Upper lobe of right lung (tissue), 1 donor: ENCODE measurements around the gene PIP5K1C. TPM values are rescaled to one million over a fixed set of nuclear protein-coding genes. Genes with fewer than 3 reads are reported as not detected.
"Not testable (repeated sequence)": the region's sequence is repeated elsewhere in the genome, so short reads cannot be mapped to it uniquely, and the experiment has no call there.

Source experiments
- ATAC-seq: fragments of 200-7000 bp; cut with Tn5 transposase; one replicate; pipeline ENCODE4 v1.9.1; 2020; ENCODE audit warnings: mild to moderate bottlenecking, moderate library complexity
- DNase-seq: peaks from one replicate; pipeline ENCODE4 v3.0.0-alpha.2; 2020
- H3K27ac ChIP-seq: fragments of 200-600 bp; one replicate; pipeline ENCODE4 v1.8.0; 2022
- H3K27me3 ChIP-seq: fragments of 200-600 bp; one replicate; pipeline ENCODE4 v1.8.0; 2022; ENCODE audit warnings: mild to moderate bottlenecking
- H3K36me3 ChIP-seq: fragments of 200-600 bp; one replicate; pipeline ENCODE4 v1.8.0; 2022
- H3K4me1 ChIP-seq: fragments of 200-600 bp; one replicate; pipeline ENCODE4 v1.8.0; 2022
- H3K4me3 ChIP-seq: fragments of 200-600 bp; one replicate; pipeline ENCODE4 v1.8.0; 2022; ENCODE audit warnings: mild to moderate bottlenecking
- H3K9me3 ChIP-seq: fragments of 200-600 bp; one replicate; pipeline ENCODE4 v1.8.0; 2022
- intact Hi-C: fragments of 100-400 bp; cut with DNase I; formaldehyde crosslinking; loops from one replicate; pipeline ENCODE4 v1.11.0; 2022
- total RNA-seq: library from RNA; stranded (reverse); fragmentation: NEBNext Ultra II Directional; extraction: Animal tissue kit (Norgen Biotek cat#: 25700); gene quantifications from one replicate; pipeline ENCODE4 v1.2.1, GENCODE V29; 2021
- TF ChIP-seq, protein P1 (sequence below): fragments of 200-600 bp; IDR thresholded peaks from one replicate; pipeline ENCODE4 v1.8.0; 2022; ENCODE audit warnings: antibody characterized with exemption
- donor health status: DM: no; HTN: yes; CAD: no; lungs with severe emphysema.

PIP5K1C gene
- total RNA-seq, 1 donor from 2014 or later, result 42.1 TPM

DNA sequence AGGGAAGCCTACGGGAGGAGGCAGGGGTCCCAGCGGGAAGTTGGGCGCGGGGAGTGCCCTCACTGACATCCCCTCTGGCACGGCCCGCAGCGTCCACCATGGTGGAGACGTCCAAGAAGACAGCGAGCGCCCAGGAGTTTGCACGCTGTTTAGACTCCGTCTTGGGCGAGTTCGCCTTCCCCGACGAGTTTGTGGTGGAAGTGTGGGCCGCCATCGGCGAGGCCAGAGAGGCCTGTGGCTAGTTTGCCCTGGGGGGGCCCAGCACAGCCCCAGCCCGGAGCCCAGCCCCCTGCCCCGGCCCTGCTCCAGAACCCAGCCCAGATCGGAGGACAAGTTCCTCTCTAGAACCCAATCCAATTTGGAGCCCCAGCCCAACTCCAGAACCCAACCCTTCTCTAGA lies 110.3 kb downstream of the PIP5K1C start:
- Histone ChIP-seq H3K36me3 (no peaks in the 10 kb centered on the region), H3K4me3 (no peak overlapping the region), H3K4me1 (peaks cover 3% of the 10 kb centered on the region), H3K27me3 (peaks cover 11% of the 10 kb centered on the region), H3K27ac (no peak overlapping the region), H3K9me3 (no peaks in the 10 kb centered on the region)
- intact Hi-C loops, result loop anchor here (5.0 kb wide), 1 partner anchor 32 kb away; no protein-coding TSS in a partner anchor
- no peak for DNase-seq
- no peak for ATAC-seq
- TF ChIP-seq, protein P1, sequence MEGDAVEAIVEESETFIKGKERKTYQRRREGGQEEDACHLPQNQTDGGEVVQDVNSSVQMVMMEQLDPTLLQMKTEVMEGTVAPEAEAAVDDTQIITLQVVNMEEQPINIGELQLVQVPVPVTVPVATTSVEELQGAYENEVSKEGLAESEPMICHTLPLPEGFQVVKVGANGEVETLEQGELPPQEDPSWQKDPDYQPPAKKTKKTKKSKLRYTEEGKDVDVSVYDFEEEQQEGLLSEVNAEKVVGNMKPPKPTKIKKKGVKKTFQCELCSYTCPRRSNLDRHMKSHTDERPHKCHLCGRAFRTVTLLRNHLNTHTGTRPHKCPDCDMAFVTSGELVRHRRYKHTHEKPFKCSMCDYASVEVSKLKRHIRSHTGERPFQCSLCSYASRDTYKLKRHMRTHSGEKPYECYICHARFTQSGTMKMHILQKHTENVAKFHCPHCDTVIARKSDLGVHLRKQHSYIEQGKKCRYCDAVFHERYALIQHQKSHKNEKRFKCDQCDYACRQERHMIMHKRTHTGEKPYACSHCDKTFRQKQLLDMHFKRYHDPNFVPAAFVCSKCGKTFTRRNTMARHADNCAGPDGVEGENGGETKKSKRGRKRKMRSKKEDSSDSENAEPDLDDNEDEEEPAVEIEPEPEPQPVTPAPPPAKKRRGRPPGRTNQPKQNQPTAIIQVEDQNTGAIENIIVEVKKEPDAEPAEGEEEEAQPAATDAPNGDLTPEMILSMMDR, result no peak

DNA sequence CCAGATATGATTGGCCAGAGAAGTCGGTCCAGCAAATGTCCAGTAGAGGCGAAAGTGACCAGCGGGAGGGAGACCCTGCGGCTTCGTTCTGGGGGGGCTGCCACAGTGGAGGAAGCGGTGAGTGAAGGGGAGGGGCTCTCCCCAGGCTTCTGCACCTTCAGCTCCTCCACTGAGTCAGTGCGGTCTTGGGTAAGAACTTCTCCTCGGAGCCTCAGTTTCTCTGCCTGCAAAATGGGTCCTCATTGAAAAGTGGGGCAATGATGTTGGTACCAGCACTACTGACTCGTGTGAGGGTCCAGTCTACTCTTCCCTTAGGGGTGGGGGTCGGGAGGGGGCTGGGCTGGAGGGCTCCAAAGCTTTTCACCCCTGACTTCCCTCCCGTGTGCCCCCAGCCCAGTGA lies 110.8 kb downstream of the PIP5K1C start:
- peaks cover 16% of the 10 kb centered on the region for H3K27me3 ChIP-seq
- no peak overlapping the region for H3K4me3 ChIP-seq
- no peak overlapping the region for H3K27ac ChIP-seq
- H3K9me3 ChIP-seq, result no peaks in the 10 kb centered on the region
- H3K4me1 ChIP-seq, result peaks cover 3% of the 10 kb centered on the region
- ATAC-seq (no peak), DNase-seq (no peak)
- intact Hi-C loops, result loop anchor here (5.0 kb wide), 1 partner anchor 33 kb away; no protein-coding TSS in a partner anchor
- no peaks in the 10 kb centered on the region for H3K36me3 ChIP-seq
- TF ChIP-seq, protein P1, result no peak

DNA sequence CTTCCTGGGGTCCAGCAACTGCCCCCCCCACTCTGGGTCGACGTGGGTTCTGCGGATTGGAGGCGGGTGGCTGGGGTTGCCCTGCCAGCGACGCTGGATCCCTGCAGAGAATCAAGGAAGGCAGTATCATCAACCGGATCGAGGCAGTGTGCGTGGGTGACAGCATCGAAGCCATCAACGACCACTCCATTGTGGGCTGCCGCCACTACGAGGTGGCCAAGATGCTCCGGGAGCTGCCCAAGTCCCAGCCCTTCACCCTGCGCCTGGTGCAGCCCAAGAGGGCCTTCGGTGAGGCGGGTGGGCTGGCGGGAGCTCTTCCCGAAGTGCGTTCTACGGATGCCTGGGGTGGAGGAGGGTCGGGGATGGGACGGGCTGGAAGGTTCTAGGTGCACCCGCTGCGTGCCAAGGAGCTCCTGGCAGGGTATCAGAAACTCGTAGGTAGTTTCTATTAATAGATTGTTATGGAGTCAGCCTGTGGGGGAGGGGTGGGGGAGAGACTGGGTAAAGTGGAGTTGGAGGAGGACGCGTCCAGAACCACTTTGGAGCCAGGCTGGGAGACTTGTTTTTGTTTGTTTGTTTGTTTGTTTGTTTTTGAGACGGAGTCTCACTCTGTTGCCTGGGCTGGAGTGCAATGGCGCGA lies 113.4 kb downstream of the PIP5K1C start:
- Histone ChIP-seq H3K4me3 (no peak overlapping the region), H3K27ac (no peak overlapping the region), H3K9me3 (no peaks in the 10 kb centered on the region), H3K4me1 (peaks cover 3% of the 10 kb centered on the region), H3K27me3 (peaks cover 19% of the 10 kb centered on the region), H3K36me3 (no peaks in the 10 kb centered on the region)
- TF ChIP-seq, protein P1, result no peak
- peak; percentile 52 for ATAC-seq
- no peak for DNase-seq
- intact Hi-C loops, result loop anchor here (5.0 kb wide), 1 partner anchor 35 kb away; no protein-coding TSS in a partner anchor

DNA sequence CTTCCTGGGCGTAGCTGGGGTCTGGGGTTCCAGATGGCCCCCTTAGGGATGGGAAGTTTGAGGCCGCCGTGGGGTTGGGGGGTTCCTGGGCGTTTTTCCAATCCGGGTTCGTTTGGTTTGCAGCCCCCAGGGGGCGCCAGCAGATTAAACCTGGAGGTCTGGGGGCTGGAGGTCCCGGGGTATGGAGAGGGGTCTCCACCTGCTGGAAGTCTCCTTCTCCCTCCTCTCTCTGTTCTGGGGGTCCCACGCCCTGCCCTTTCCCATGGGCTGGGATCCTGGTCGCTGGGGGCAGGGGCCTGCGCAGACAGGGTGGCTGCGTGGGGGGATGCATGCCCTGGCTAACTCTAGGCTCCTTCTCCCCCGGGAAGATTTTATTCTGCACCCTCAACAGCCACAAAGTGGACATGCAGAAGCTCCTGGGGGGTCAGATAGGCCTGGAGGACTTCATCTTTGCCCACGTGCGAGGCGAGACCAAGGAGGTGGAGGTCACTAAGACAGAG lies 114.1 kb downstream of the PIP5K1C start:
- no peaks in the 10 kb centered on the region for H3K9me3 ChIP-seq
- intact Hi-C loops, result loop anchor here (5.0 kb wide), 1 partner anchor 36 kb away; no protein-coding TSS in a partner anchor
- ATAC-seq (peak; percentile 37), DNase-seq (no peak)
- H3K27me3 ChIP-seq, result peaks cover 19% of the 10 kb centered on the region
- TF ChIP-seq, protein P1, result peak; percentile 59
- H3K36me3 ChIP-seq, result no peaks in the 10 kb centered on the region
- H3K4me3 ChIP-seq, result peak overlapping the region; percentile 47
- H3K27ac ChIP-seq, result no peak overlapping the region
- H3K4me1 ChIP-seq, result peaks cover 3% of the 10 kb centered on the region

DNA sequence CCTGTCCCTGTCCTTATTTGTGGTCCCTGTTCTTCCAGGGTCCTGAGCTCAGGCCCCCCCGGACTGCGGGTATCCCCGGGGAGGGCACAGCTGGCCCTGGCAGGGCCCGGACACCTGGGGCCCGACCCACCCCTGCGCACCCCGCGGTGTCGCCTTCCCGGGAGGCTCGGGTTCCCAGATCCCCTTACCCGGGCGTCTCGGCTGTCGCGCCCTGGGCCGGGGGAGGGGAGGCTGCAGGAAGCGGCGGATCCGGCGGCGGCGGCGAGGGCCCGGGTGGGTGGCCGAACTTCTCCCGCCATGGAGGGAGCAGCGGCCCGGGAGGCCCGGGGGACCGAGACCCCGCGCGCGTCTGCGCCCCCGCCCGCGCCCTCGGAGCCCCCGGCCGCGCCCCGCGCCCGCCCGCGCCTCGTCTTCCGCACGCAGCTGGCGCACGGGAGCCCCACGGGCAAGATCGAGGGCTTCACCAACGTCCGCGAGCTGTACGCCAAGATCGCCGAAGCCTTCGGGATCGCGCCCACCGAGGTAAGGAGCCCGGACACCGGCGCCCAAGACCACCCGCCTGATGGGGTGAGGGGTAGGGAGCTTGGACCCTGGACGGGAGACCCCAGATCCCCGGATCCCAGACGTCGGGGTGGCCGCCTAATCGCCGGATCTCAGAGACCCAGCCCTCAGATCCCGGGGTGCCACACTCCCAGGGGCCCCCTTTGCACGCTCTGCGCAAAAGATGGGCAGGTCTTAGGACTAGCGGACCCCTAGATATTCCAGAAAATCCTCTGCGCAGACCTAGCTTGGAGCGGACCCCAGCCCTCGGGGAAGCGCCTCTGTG lies 114.8 kb downstream of the PIP5K1C start, which contains the start of gene GIPC3:
TSS of gene GIPC3 (plus strand) at position 178 of the 826 bp plus-strand sequence. CDS start at position 298, 120 bp downstream.
- intact Hi-C loops, result loop anchor here (5.0 kb wide), 1 partner anchor 37 kb away; no protein-coding TSS in a partner anchor
- peaks cover 3% of the 10 kb centered on the region for H3K4me1 ChIP-seq
- ATAC-seq, result peak; percentile 13
- TF ChIP-seq, protein P1, result no peak
- H3K9me3 ChIP-seq, result no peaks in the 10 kb centered on the region
- H3K27ac ChIP-seq, result no peak within 1 kb of the TSS
- DNase-seq, result no peak
- H3K36me3 ChIP-seq, result no peaks in the 10 kb centered on the region
- H3K4me3 ChIP-seq, result peak within 1 kb of the TSS; percentile 47
- H3K27me3 ChIP-seq, result peaks cover 19% of the 10 kb centered on the region

DNA sequence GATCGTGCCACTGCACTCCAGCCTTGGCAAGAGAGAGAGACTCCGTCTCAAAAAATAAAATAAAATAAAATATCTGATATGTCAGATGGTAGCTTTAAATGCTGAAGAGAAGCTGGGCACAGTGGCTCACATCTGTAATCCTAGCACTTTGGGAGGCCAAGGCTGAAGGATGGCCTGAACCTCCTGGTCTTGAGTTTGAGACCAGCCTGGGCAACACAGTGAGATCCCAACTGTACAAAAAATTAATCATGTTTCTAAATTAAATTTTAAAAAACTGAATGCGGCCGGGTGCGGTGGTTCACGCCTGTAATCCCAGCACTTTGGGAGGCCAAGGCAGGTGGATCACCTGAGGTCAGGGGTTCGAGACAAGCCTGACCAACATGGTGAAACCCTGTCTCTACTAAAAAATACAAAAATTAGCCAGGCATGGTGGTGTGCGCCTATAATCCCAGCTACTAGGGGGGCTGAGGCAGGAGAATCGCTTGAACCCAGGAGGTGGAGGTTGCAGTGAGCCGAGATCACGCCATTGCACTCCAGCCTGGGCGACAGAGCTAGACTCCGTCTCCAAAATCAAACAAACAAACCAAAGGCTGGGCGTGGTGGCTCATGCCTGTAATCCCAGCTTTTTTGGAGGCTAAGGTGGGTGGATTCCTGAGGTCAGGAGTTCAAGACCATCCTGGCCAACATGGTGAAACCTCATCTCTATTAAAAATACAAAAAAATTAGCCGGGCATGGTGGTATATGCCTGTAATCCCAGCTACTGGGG lies 116.0 kb downstream of the PIP5K1C start:
- H3K27ac ChIP-seq, H3K9me3 ChIP-seq, H3K4me3 ChIP-seq, H3K36me3 ChIP-seq, H3K4me1 ChIP-seq, intact Hi-C loops, ATAC-seq, DNase-seq: not testable (repeated sequence)
- H3K27me3 ChIP-seq, result peaks cover 19% of the 10 kb centered on the region

DNA sequence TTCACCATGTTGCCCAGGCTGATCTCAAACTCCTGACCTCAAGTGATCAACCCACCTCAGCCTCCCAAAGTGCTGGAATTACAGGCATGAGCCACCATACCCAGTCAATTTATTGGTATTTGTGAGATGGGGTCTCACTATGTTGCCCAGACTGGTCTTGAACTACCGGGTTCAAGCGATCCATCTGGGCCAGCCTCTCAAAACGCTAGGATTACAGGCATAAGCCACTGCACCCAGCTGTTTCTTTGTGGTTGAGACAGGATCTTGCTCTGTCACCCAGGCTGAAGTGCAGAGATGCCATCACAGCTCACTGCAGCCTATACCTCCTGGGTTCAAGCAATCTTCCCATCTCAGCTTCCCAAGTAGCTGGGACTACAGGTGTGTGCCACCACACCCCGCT lies 118.5 kb downstream of the PIP5K1C start:
- H3K36me3 ChIP-seq, H3K4me1 ChIP-seq, ATAC-seq, DNase-seq, H3K9me3 ChIP-seq, H3K27ac ChIP-seq, H3K4me3 ChIP-seq, intact Hi-C loops: not testable (repeated sequence)
- H3K27me3 ChIP-seq, result peaks cover 19% of the 10 kb centered on the region
